K562 (cell line): ENCODE data around the gene IGIP. TPM values are rescaled to one million over a fixed set of nuclear protein-coding genes. Genes with fewer than 3 reads are reported as not detected.

Experiments used
- RAD21 ChIP-seq, 2 experiments: fragments of 250-450 bp in 1 of 2; fragments of 450-650 bp in 1 of 2; sonication (Bioruptor Pico) in 1 of 2; formaldehyde crosslinking in 1 of 2; IDR thresholded peaks in 1 of 2; conservative IDR thresholded peaks in 1 of 2; 2 replicates each; pipeline versions ENCODE4 v1.4.0 to v1.8.0; 2020 to 2022; ENCODE audit warnings: mild to moderate bottlenecking in 2 of 2, moderate library complexity in 1 of 2
- TCFL5 ChIP-seq: fragments of 250-450 bp; sonication (Bioruptor Pico); conservative IDR thresholded peaks from 2 replicates; pipeline ENCODE4 v1.6.1; 2021; ENCODE audit warnings: mild to moderate bottlenecking, moderate library complexity, matching md5 sums
- polyA plus RNA-seq, 8 experiments: library from polyadenylated mRNA; depleted of rRNA in 4 of 8; stranded (reverse) in 5 of 8; unstranded in 3 of 8; fragments of >200 nt; fragmentation: Nextera tagmentation in 2 of 8; fragmentation: Illumina TruSeq in 1 of 8; extraction: Ambion mirVana in 2 of 8; extraction: Trizol in 1 of 8; gene quantifications; 2 replicates each; pipeline versions ENCODE4 v1.2.1 to v1.2.3, GENCODE V29; 2011 to 2014; ENCODE audit warnings: inconsistent platforms in 1 of 8, missing spikeins in 1 of 8
- total RNA-seq, 7 experiments: library from RNA; depleted of rRNA in 6 of 7; stranded (reverse); fragments of >200 nt in 6 of 7; fragmentation: Illumina TruSeq in 2 of 7; extraction: Trizol in 2 of 7; gene quantifications; 2 replicates each; pipeline versions ENCODE4 v1.2.1 to v1.2.3, GENCODE V29; 2011 to 2021; ENCODE audit warnings: low replicate concordance in 1 of 7
- TF ChIP-seq, protein P1 (sequence below): fragments of 200-600 bp; sonication (generic); IDR thresholded peaks from one replicate; pipeline ENCODE4 v1.6.1; 2012; ENCODE audit warnings: mild to moderate bottlenecking, low read depth, low read length, inconsistent platforms
- TF ChIP-seq, protein P2 (sequence below): fragments of 250-450 bp; sonication (Bioruptor Pico); IDR thresholded peaks from 2 replicates; pipeline ENCODE4 v1.8.0; 2022; ENCODE audit warnings: inconsistent platforms, mild to moderate bottlenecking, moderate library complexity, borderline replicate concordance

IGIP gene
- total and polyA plus RNA-seq, 9 of the 15 experiments (the other 6 are each of a cell fraction or from before 2014, with no cell fraction given) = 0.52 to 1.6 (median 1.2) TPM

DNA sequence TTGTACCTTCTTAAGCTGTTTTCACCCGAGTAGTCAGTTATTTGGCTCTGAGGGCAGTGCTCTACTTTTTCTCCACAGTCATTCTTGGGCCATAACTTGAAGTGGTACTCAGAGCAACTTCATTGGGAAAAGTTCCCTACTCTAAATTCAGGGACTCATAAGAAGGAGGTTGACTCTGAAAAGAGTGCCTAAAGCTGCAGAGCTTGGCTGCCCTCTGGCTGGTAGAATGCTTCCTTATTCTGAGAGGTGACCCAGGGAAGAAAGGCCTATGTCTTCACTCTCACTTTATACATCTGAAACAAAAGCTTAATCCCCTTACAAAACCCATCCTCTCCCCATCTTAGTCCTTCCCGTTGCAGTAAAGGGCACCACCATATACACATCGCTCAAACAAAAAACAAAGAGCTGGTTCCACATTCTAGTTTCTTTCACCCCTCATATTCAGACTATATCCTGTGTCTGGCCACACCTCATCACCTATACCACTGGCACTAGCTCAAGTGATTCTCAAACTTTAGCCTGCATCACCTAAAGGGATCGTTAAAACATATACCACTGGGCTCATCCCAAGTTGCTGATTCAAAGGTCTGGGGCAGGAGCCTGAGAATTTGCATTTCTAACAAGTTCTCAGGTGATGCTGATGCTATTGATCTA, 7.9 kb downstream of the IGIP start (continued):
- TF ChIP-seq, protein P1, sequence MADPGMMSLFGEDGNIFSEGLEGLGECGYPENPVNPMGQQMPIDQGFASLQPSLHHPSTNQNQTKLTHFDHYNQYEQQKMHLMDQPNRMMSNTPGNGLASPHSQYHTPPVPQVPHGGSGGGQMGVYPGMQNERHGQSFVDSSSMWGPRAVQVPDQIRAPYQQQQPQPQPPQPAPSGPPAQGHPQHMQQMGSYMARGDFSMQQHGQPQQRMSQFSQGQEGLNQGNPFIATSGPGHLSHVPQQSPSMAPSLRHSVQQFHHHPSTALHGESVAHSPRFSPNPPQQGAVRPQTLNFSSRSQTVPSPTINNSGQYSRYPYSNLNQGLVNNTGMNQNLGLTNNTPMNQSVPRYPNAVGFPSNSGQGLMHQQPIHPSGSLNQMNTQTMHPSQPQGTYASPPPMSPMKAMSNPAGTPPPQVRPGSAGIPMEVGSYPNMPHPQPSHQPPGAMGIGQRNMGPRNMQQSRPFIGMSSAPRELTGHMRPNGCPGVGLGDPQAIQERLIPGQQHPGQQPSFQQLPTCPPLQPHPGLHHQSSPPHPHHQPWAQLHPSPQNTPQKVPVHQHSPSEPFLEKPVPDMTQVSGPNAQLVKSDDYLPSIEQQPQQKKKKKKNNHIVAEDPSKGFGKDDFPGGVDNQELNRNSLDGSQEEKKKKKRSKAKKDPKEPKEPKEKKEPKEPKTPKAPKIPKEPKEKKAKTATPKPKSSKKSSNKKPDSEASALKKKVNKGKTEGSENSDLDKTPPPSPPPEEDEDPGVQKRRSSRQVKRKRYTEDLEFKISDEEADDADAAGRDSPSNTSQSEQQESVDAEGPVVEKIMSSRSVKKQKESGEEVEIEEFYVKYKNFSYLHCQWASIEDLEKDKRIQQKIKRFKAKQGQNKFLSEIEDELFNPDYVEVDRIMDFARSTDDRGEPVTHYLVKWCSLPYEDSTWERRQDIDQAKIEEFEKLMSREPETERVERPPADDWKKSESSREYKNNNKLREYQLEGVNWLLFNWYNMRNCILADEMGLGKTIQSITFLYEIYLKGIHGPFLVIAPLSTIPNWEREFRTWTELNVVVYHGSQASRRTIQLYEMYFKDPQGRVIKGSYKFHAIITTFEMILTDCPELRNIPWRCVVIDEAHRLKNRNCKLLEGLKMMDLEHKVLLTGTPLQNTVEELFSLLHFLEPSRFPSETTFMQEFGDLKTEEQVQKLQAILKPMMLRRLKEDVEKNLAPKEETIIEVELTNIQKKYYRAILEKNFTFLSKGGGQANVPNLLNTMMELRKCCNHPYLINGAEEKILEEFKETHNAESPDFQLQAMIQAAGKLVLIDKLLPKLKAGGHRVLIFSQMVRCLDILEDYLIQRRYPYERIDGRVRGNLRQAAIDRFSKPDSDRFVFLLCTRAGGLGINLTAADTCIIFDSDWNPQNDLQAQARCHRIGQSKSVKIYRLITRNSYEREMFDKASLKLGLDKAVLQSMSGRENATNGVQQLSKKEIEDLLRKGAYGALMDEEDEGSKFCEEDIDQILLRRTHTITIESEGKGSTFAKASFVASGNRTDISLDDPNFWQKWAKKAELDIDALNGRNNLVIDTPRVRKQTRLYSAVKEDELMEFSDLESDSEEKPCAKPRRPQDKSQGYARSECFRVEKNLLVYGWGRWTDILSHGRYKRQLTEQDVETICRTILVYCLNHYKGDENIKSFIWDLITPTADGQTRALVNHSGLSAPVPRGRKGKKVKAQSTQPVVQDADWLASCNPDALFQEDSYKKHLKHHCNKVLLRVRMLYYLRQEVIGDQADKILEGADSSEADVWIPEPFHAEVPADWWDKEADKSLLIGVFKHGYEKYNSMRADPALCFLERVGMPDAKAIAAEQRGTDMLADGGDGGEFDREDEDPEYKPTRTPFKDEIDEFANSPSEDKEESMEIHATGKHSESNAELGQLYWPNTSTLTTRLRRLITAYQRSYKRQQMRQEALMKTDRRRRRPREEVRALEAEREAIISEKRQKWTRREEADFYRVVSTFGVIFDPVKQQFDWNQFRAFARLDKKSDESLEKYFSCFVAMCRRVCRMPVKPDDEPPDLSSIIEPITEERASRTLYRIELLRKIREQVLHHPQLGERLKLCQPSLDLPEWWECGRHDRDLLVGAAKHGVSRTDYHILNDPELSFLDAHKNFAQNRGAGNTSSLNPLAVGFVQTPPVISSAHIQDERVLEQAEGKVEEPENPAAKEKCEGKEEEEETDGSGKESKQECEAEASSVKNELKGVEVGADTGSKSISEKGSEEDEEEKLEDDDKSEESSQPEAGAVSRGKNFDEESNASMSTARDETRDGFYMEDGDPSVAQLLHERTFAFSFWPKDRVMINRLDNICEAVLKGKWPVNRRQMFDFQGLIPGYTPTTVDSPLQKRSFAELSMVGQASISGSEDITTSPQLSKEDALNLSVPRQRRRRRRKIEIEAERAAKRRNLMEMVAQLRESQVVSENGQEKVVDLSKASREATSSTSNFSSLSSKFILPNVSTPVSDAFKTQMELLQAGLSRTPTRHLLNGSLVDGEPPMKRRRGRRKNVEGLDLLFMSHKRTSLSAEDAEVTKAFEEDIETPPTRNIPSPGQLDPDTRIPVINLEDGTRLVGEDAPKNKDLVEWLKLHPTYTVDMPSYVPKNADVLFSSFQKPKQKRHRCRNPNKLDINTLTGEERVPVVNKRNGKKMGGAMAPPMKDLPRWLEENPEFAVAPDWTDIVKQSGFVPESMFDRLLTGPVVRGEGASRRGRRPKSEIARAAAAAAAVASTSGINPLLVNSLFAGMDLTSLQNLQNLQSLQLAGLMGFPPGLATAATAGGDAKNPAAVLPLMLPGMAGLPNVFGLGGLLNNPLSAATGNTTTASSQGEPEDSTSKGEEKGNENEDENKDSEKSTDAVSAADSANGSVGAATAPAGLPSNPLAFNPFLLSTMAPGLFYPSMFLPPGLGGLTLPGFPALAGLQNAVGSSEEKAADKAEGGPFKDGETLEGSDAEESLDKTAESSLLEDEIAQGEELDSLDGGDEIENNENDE = no peak
- TF ChIP-seq TCFL5 (CRISPR knock-in tag) = no peak
- TF ChIP-seq, protein P2, sequence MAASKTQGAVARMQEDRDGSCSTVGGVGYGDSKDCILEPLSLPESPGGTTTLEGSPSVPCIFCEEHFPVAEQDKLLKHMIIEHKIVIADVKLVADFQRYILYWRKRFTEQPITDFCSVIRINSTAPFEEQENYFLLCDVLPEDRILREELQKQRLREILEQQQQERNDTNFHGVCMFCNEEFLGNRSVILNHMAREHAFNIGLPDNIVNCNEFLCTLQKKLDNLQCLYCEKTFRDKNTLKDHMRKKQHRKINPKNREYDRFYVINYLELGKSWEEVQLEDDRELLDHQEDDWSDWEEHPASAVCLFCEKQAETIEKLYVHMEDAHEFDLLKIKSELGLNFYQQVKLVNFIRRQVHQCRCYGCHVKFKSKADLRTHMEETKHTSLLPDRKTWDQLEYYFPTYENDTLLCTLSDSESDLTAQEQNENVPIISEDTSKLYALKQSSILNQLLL (CRISPR knock-in tag) = no peak
- peak in 1 of 2 experiments; percentile 39; a peak in 2 of 4 replicates for TF ChIP-seq RAD21 (CRISPR knock-in tag; conservative IDR thresholded peaks at IDR 0.05 in 1 of 2, IDR thresholded peaks at IDR 0.05 in 1 of 2)
- TF ChIP-seq, all 486 proteins: peak for 2
